Muscle layer of duodenum (tissue), 2 donors: ENCODE measurements around the gene FBXW11.
A peak's percentile ranks its signal among the peaks of the same experiment; 100 is the strongest.

Source experiments
- H3K27ac ChIP-seq: one replicate; pipeline ENCODE4 v1.7.0; 2013; ENCODE audit warnings: mild to moderate bottlenecking, low read length
- H3K27me3 ChIP-seq: one replicate; pipeline ENCODE4 v1.7.0; 2013; ENCODE audit warnings: low read depth, mild to moderate bottlenecking, control low read depth, low read length
- H3K36me3 ChIP-seq, 2 donors: one replicate each; pipeline ENCODE4 v1.7.0; 2013; ENCODE audit warnings: low read length in 2 of 2, control low read depth in 1 of 2, mild to moderate bottlenecking in 1 of 2; ENCODE audit not compliant: insufficient read depth in 2 of 2, control insufficient read depth in 1 of 2
- H3K4me1 ChIP-seq, 2 donors: one replicate each; pipeline ENCODE4 v1.7.0; 2013; ENCODE audit warnings: low read length in 2 of 2, mild to moderate bottlenecking in 2 of 2, control low read depth in 1 of 2, moderate library complexity in 1 of 2; ENCODE audit not compliant: insufficient read depth in 2 of 2, control insufficient read depth in 1 of 2
- H3K4me3 ChIP-seq, 2 donors: one replicate each; pipeline ENCODE4 v1.7.0; 2013; ENCODE audit warnings: low read length in 2 of 2, low read depth in 1 of 2, mild to moderate bottlenecking in 1 of 2
- H3K9me3 ChIP-seq, 2 donors: one replicate each; pipeline ENCODE4 v1.7.0; 2013; ENCODE audit warnings: low read length in 2 of 2, control low read depth in 1 of 2, mild to moderate bottlenecking in 1 of 2; ENCODE audit not compliant: control insufficient read depth in 1 of 2
- donor health status: healthy.

The FBXW11 gene

DNA sequence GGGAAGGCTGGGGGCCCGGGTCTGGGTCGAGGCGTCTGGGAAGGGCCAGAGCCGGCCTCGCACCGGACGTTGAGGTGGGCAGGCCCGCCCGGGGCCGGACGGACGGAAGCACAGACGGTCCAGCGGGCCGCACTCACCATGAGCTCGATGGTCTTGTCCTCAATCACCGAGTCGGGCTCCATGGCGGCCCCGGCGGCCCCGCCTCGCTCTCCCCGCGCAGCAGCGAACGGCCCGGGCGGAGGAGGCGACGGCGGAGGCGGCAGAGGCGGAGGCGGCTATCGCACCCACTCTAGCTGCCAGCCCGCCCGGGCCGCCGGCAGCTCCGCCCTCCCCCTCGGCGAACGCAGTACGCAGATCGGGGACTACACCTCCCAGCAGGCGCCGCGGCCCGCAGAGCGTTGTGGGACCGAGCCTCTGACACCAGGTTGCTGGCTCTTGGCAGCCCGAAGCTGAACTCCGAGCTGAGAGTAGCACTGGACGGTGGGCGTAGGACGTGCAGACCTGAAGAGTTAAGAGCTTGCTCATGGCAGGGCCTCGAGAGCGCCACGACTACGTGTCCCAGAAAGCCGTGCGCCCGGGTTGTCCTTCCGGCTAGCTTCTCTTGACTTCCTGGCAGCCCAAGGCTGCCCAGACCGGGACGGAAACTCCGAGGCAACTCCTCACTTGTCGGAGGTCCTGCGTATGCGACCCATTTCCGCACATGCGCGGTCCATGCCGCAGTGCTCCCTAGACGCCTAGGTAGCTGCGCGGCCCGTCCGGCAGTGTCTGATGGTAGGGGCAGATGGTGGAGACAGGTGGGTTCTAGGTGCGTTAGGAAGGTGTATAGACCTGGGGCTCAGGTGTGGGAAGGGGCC is at the start of gene FBXW11:
FBXW11 (minus strand) TSS at position 318 of the 854 bp plus-strand sequence; CDS start at position 182, 136 bp downstream.
- peak within 1 kb of the TSS; percentile 92 for H3K4me3 ChIP-seq
- H3K36me3 ChIP-seq = peaks cover 0 to 10% of the 10 kb centered on the region in 2 donors
- H3K27me3 ChIP-seq = no peaks in the 10 kb centered on the region
- H3K9me3 ChIP-seq = no peaks in the 10 kb centered on the region
- H3K4me1 ChIP-seq = peaks cover 15 to 28% of the 10 kb centered on the region in 2 donors
- peak within 1 kb of the TSS; percentile 93 for H3K27ac ChIP-seq

GRCh38 chr5:172055996-172056395 is 49.6 kb upstream of the FBXW11 start:
- Histone ChIP-seq H3K4me1 (peaks cover 0 to 12% of the 10 kb centered on the region in 2 donors), H3K9me3 (no peaks in the 10 kb centered on the region), H3K36me3 (peaks cover 21 to 58% of the 10 kb centered on the region in 2 donors), H3K27me3 (no peaks in the 10 kb centered on the region), H3K4me3 (no peak overlapping the region), H3K27ac (no peak overlapping the region)

DNA sequence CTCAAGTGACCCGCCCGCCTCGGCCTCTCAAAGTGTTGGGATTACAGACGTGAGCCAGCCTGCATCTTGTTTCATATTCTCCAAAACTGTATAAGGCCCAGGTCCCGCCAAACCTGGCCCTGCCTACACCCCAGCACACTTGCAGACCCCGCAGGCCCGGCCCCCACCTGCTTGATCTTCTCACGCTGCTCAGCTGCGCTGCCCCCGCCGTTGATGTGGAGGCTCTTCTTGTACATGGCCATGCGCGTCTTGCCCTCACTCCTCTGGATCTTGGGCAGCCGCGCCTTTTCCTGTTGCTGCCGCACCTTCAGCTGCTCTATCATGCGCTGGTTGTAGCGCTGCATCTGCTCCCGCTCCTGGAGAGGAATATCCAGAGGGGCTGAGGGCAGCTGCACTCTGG is 49.0 kb upstream of the FBXW11 start:
- Histone ChIP-seq H3K9me3 (no peaks in the 10 kb centered on the region), H3K4me3 (no peak overlapping the region), H3K36me3 (peaks cover 15 to 57% of the 10 kb centered on the region in 2 donors), H3K27ac (no peak overlapping the region), H3K27me3 (no peaks in the 10 kb centered on the region), H3K4me1 (peaks cover 0 to 12% of the 10 kb centered on the region in 2 donors)

DNA sequence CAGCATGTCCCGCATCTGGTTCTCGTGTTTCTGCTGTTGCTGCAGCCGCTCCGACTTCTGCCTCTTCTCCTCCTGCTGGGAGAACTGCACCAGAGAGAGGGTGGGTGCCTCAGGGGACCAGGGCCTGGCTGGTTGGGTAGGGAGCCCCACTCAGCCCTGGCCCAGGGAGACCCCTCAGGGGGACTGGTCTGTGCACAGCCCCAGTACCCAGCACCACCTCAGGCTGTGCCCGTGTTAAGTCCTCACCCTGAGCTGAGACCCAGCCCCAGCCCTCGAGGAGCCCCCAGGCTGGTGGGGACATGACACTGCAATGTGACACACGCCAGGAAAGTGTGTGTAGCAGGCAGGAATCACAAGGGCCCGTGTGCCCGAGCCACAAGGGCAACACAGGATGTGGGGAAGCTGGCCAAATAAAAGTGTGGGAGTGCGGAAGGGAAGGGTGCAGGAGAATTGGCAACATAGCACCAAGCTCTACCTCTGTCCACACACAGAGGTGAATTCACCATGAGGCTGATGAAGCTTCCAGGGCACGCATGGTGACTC is 48.2 kb upstream of the FBXW11 start:
- no peaks in the 10 kb centered on the region for H3K27me3 ChIP-seq
- H3K27ac ChIP-seq = no peak overlapping the region
- H3K9me3 ChIP-seq = no peaks in the 10 kb centered on the region
- H3K4me1 ChIP-seq = peaks cover 0 to 12% of the 10 kb centered on the region in 2 donors
- H3K36me3 ChIP-seq = peaks cover 13 to 49% of the 10 kb centered on the region in 2 donors
- no peak overlapping the region for H3K4me3 ChIP-seq

GRCh38 chr5:172052450-172053236 is 46.2 kb upstream of the FBXW11 start:
- H3K4me3 ChIP-seq = no peak overlapping the region
- H3K27me3 ChIP-seq = no peaks in the 10 kb centered on the region
- no peaks in the 10 kb centered on the region for H3K9me3 ChIP-seq
- H3K27ac ChIP-seq = no peak overlapping the region
- peaks cover 13 to 45% of the 10 kb centered on the region in 2 donors for H3K36me3 ChIP-seq
- peaks cover 0 to 12% of the 10 kb centered on the region in 2 donors for H3K4me1 ChIP-seq

DNA sequence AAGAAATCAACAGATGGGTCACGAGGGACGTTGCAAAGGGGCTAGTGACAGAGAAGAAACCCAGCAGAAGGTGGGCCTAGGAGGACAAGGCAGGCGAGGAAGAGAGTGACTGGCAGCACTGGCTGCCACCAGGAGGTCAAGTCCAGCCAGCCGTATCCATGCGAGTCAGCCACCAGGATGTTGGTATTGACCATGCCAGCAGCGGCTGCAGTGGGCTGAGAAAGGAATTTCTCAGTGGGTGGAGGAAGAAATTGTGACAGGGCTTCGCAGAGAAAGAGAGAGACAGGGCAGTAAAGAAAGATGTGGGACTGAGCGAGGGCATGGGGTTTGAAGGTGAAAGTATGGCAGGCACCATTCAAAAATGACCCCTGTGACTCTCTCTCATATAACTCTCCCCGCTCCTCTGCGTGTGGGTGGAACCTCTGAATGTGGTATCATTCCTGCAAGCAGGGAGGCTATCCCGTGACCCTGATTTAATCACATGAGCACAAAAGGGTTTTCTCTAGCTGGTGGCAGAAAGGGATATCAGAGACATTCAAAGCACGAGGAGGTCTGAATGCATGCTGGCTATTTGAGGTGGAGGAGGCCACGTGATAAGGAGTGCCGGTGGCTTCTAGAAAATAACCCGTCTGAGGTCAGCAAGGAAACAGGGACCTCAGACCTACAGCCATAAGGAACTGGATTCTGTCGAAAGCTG is 45.4 kb upstream of the FBXW11 start:
- no peaks in the 10 kb centered on the region for H3K27me3 ChIP-seq
- H3K4me3 ChIP-seq = no peak overlapping the region
- H3K27ac ChIP-seq = no peak overlapping the region
- peaks cover 0 to 12% of the 10 kb centered on the region in 2 donors for H3K4me1 ChIP-seq
- H3K9me3 ChIP-seq = no peaks in the 10 kb centered on the region
- H3K36me3 ChIP-seq = peaks cover 13 to 40% of the 10 kb centered on the region in 2 donors

GRCh38 chr5:172050080-172050479 is 43.6 kb upstream of the FBXW11 start:
- Histone ChIP-seq H3K9me3 (no peaks in the 10 kb centered on the region), H3K27me3 (no peaks in the 10 kb centered on the region), H3K4me1 (peaks cover 0 to 12% of the 10 kb centered on the region in 2 donors), H3K36me3 (peaks cover 13 to 35% of the 10 kb centered on the region in 2 donors), H3K4me3 (no peak overlapping the region), H3K27ac (no peak overlapping the region)

DNA sequence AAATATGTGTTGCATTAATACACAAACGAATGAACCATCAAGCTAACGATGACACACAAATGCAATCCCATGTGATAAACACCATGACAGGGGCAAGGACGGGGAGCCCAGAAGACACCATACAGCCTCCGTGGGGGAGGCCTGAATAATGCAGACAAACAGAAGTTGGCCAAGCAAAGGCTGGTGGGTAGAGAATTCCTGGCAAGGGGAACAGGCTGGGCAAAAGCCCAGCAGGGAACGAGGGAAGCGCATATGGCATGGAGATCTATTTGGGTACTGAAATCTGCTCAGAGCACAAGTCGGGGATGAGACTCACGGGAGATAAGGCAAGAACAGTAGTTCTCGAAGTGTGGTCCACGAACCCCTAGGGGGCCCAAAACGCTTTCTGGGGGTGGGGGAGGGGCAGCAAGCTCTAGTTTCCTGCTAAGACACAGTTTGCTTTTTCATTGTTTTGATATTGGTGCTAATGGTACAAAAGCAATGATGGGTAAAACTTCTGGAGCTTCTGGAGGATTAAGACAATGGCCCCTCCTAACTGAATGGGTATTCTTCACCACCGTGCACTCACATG is 42.9 kb upstream of the FBXW11 start:
- H3K27me3 ChIP-seq = no peaks in the 10 kb centered on the region
- peaks cover 0 to 12% of the 10 kb centered on the region in 2 donors for H3K4me1 ChIP-seq
- H3K9me3 ChIP-seq = no peaks in the 10 kb centered on the region
- no peak overlapping the region for H3K27ac ChIP-seq
- no peak overlapping the region for H3K4me3 ChIP-seq
- H3K36me3 ChIP-seq = peaks cover 18 to 35% of the 10 kb centered on the region in 2 donors

- Histone ChIP-seq H3K4me1 (peaks cover 0 to 12% of the 10 kb centered on the region in 2 donors), H3K27me3 (no peaks in the 10 kb centered on the region), H3K9me3 (no peaks in the 10 kb centered on the region), H3K27ac (no peak overlapping the region), H3K36me3 (peaks cover 23 to 36% of the 10 kb centered on the region in 2 donors), H3K4me3 (no peak overlapping the region)
These were observed 42.2 kb upstream of the FBXW11 start for GRCh38 chr5:172048539-172049101.

DNA sequence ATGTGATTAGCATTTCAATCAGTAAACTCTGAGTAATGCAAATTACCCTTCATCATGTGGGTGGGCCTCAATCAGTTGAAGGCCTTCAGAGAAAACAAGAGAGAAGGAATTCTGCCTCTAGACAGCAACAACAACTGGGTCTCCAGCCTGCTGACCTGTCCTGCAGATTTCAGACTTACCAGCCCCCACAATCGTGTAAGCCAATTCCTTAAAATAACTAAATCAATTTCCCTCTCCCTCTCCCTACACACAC is 41.7 kb upstream of the FBXW11 start:
- H3K4me1 ChIP-seq = peaks cover 0 to 12% of the 10 kb centered on the region in 2 donors
- H3K36me3 ChIP-seq = peaks cover 23 to 35% of the 10 kb centered on the region in 2 donors
- H3K9me3 ChIP-seq = no peaks in the 10 kb centered on the region
- no peaks in the 10 kb centered on the region for H3K27me3 ChIP-seq
- H3K27ac ChIP-seq = no peak overlapping the region
- H3K4me3 ChIP-seq = no peak overlapping the region
